ENCODE data around the gene PLEKHG5.
A peak's percentile ranks its signal among the peaks of the same experiment; 100 is the strongest.
"Not testable (repeated sequence)": the region's sequence is repeated elsewhere in the genome, so short reads cannot be mapped to it uniquely, and the experiment has no call there.

Gene PLEKHG5

GRCh38 chr1:6445062-6445763, 46.3 kb downstream of the PLEKHG5 start:
- no peak for DNase-seq

DNA sequence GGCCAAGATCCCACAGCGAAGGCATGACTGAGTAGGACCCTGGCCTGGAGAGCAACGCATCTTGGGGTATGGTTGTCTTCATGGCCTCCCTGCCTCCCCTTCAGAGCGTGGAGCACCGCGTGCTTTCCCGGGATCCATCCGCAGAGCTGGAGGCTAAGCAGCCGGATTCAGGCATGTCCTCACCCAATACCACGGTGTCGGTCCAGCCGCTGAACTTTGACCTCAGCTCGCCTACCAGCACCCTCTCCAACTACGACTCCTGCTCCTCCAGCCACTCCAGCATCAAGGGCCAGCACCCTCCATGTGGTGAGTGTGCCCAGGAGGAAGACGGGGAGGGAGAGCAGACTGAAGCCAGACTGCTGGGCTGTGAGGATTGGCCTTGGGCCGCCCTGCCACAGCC, 47.1 kb downstream of the PLEKHG5 start:
- DNase-seq: no peak

DNA sequence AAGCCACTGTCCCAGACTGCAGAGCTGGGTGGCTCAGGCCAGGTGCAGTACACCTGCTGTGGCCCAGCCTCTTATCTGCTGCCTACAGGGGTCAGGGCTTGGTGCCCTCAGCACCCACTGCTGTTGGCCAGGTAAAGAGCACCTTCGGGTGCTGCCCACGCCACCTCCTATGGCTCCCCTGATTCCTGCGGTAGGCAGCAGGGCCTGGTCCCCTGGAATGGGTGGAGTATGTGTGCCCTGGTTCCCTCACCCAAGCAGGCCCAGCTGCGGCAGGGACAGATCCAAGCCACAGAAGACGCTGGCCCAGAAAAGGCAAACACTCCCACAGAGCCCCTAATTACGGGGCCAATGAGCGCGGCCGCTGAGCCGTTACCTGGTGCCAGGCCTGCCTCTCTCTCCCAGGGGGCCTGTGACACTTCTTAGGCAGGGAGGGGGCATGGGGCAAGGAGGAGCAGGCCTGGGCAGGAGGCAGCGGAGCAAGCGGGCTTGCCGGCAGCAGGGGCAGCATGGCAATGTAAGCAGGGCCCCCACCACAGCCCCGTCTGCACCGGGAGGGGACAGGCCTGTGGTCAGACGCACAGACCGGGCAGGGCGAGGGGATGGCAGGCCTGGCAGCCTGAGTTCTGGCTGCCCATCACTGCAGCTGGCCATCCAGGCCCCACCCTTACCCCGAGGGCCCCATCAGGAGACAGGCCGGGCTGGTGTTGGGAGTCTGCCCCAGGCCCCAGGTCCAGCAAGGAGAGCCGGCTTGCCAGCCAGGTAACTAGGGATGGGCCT, 47.9 kb downstream of the PLEKHG5 start:
- peak; percentile 19 for DNase-seq

- DNase-seq: no peak
These were observed 49.9 kb downstream of the PLEKHG5 start for GRCh38 chr1:6441586-6441985.

DNA sequence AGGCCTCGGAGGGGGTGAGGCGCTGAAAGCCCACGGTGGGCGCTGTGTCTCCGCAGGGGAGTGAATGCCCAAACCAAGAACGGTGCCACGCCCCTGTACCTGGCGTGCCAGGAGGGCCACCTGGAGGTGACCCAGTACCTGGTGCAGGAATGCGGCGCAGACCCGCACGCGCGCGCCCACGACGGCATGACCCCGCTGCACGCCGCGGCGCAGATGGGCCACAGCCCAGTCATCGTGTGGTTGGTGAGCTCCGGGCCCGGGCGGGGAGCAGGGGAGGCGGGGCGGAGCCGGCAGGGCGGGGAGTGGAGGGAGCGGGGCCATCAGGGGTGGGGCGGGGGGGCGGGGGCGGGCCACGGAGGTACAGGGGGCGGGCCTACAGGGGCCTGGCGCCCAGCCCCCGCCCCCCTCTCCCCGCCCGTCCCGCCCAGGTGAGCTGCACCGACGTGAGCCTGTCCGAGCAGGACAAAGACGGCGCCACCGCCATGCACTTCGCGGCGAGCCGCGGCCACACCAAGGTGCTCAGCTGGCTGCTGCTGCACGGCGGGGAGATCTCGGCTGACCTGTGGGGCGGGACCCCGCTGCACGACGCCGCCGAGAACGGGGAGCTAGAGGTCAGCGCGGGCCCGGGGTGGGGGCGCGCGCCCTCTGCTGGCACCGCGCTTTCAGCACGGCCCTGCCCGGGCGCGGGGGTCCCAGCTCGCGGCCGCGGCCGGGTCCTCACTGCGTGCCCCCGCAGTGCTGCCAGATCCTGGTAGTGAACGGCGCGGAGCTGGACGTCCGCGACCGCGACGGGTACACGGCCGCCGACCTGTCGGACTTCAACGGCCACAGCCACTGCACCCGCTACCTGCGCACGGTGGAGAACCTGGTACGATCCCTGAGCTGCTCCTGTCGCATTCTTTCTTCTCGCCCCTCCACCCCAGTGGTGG, 51.0 kb downstream of the PLEKHG5 start:
- peak; percentile 54 for DNase-seq

GRCh38 chr1:6438047-6438525, 53.4 kb downstream of the PLEKHG5 start:
- DNase-seq: peak; percentile 54

DNA sequence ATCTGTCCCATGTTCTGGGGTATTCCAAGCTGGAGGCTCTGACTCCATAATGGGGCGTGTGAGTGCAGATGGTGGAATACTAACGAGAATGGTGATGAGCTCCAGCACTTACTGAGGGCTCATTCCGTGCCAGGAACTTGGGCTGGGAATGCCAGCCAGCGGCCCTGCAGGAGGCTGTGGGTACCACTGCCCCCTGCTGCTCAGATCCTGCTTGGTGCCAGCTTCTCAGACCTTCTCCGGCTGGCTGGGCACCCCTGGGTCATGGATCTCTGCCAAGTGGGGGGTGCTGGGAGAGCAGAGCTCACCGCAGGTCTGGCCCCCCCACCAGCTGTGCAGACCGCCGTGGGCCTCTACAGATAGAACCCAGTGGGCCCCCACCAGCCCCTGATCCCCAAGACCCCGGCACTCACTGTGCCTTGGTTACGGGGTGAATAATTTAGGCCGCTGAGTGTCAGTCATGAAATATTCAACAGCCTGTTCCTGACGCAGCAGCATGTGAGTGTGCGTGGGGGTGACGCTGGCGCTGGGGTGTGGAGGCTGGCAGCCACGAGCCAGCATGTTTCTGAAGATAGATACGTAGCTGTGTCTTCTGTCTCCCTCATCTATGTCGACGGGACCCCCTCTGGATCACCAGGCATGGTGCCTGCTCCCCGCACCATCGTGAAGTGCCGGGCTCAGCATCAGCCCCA, 54.3 kb downstream of the PLEKHG5 start:
- DNase-seq: not testable (repeated sequence)

GRCh38 chr1:6436277-6436676, 55.2 kb downstream of the PLEKHG5 start:
- DNase-seq: not testable (repeated sequence)

- DNase-seq: no peak
These were observed 55.9 kb downstream of the PLEKHG5 start for GRCh38 chr1:6435547-6435946.

- no peak for DNase-seq
These were observed 56.3 kb downstream of the PLEKHG5 start for GRCh38 chr1:6435129-6435528.

- no peak for DNase-seq
These were observed 57.3 kb downstream of the PLEKHG5 start for GRCh38 chr1:6434186-6434585.

- DNase-seq: not testable (repeated sequence)
These were observed 59.6 kb downstream of the PLEKHG5 start for GRCh38 chr1:6431645-6432579.

- DNase-seq: not testable (repeated sequence)
These were observed 61.6 kb downstream of the PLEKHG5 start for GRCh38 chr1:6429660-6430411.

GRCh38 chr1:6428453-6428852, 63.0 kb downstream of the PLEKHG5 start:
- DNase-seq: not testable (repeated sequence)

DNA sequence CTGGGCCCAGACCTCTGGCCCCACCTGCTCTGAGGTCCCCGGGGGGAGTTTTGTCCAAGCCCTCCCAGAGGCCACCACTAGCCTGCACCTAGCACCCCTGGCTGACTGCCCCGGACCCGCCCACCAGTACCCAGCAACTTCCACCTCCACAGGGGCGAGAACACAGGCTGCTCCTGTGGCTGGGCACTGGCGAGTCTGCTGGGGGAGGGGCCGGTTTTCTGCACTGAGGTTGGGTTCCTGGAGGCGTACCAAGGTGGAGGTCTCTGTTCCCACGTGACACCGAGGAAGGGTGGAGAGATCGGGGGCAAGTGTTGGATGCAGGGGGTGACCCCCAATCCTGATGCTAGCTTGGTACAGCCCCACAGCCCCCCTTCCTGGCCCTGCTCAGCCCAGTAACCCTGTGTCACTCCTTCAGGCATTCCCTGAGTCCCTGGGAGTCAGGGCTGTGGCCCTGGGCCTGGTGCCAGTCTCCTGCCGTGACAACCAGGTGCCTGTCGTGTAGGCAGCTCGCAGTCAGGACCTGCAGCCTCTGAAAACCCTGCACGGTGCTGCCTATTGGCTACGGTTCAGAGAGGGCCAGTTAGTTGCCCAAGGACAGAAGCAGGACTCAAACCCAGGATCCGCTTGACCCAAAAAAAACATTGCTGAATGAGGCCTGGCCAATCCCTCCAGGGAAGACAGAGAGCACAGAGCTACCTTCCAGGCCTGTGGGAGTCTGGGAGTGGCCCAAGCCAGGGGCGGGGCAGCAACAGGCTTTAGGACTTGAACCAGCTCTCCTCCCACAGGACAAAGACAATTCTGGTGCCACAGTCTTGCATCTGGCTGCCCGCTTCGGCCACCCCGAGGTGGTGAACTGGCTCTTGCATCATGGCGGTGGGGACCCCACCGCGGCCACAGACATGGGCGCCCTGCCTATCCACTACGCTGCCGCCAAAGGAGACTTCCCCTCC, 63.8 kb downstream of the PLEKHG5 start:
- DNase-seq: no peak

- DNase-seq: no peak
These were observed 64.5 kb downstream of the PLEKHG5 start for GRCh38 chr1:6426972-6427350.

GRCh38 chr1:6426277-6426971, 65.0 kb downstream of the PLEKHG5 start:
- DNase-seq: no peak

DNA sequence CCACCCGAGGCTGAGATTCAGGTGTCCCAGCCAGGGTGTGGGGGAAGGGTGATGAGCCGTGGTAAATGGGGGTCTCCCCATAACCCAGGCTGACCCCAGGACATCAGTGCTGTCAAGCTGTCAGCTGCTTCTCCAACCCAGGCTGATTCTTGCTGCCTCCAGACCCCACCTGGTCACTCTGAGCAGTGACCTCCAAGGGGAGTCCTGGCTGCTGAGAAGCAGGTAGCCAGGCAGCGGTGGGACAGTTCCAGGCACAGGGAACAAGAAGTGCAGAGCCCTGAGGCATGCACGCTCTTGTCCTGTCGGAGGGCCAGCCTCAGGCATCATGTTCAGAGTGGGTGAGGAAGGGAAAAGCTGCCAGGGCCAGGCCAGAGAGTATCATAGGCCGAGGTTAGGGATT, 65.8 kb downstream of the PLEKHG5 start:
- DNase-seq: no peak

All from NCI-H146 (cell line).